GM18526 (cell line): ENCODE data around the gene IFFO2.
A peak's percentile ranks its signal among the peaks of the same experiment; 100 is the strongest.

Experiments
- POLR2A ChIP-seq: IDR thresholded peaks from 3 replicates; pipeline ENCODE4 v1.6.1; 2011; ENCODE audit not compliant: insufficient read length; ENCODE audit errors: extremely low read depth

IFFO2 gene

GRCh38 chr1:18907917-18908845 is 48.3 kb downstream of the IFFO2 start:
- TF ChIP-seq POLR2A: no peak

- TF ChIP-seq POLR2A: no peak
These were observed 49.2 kb downstream of the IFFO2 start for GRCh38 chr1:18907021-18907916.

GRCh38 chr1:18903291-18903756 is 53.2 kb downstream of the IFFO2 start:
- no peak for TF ChIP-seq POLR2A

- peak; percentile 75 for TF ChIP-seq POLR2A
These were observed 53.8 kb downstream of the IFFO2 start, which contains the start of gene ALDH4A1 for GRCh38 chr1:18902523-18903290. Gene ALDH4A1 (minus strand): TSS chr1:18902555. CDS start chr1:18902523, 32 bp downstream.

- peak; percentile 32 for TF ChIP-seq POLR2A
These were observed 54.4 kb downstream of the IFFO2 start for GRCh38 chr1:18901952-18902522.

GRCh38 chr1:18901147-18901951 is 55.1 kb downstream of the IFFO2 start:
- TF ChIP-seq POLR2A: no peak

GRCh38 chr1:18900303-18900841 is 56.1 kb downstream of the IFFO2 start:
- no peak for TF ChIP-seq POLR2A

- TF ChIP-seq POLR2A: no peak
These were observed 57.0 kb downstream of the IFFO2 start for GRCh38 chr1:18899363-18900049.

- no peak for TF ChIP-seq POLR2A
These were observed 57.9 kb downstream of the IFFO2 start for GRCh38 chr1:18898567-18898966.

- no peak for TF ChIP-seq POLR2A
These were observed 61.2 kb downstream of the IFFO2 start for GRCh38 chr1:18895317-18895716.

- no peak for TF ChIP-seq POLR2A
These were observed 63.4 kb downstream of the IFFO2 start for GRCh38 chr1:18893120-18893519.

GRCh38 chr1:18891426-18891780 is 65.1 kb downstream of the IFFO2 start:
- no peak for TF ChIP-seq POLR2A
